Coronary artery (tissue), 2 donors: ENCODE measurements around the gene TRIM44.
"Not testable (repeated sequence)": the region's sequence is repeated elsewhere in the genome, so short reads cannot be mapped to it uniquely, and the experiment has no call there.

Experiments
- DNase-seq: peaks from one replicate; pipeline ENCODE4 v3.0.0-alpha.2; 2017; ENCODE audit warnings: low spot score
- H3K27ac ChIP-seq, 2 donors: fragments of 200-600 bp; sonication (generic); one replicate each; pipeline ENCODE4 v1.5.1; 2016 to 2019
- H3K4me3 ChIP-seq: fragments of 200-600 bp; sonication (generic); 2 replicates; pipeline ENCODE4 v1.5.1; 2016; ENCODE audit warnings: mild to moderate bottlenecking, moderate library complexity
- TF ChIP-seq, protein P1 (sequence below): fragments of 200-600 bp; sonication (generic); IDR thresholded peaks from one replicate; pipeline ENCODE4 v1.5.1; 2019; ENCODE audit warnings: antibody characterized with exemption

Gene TRIM44

DNA sequence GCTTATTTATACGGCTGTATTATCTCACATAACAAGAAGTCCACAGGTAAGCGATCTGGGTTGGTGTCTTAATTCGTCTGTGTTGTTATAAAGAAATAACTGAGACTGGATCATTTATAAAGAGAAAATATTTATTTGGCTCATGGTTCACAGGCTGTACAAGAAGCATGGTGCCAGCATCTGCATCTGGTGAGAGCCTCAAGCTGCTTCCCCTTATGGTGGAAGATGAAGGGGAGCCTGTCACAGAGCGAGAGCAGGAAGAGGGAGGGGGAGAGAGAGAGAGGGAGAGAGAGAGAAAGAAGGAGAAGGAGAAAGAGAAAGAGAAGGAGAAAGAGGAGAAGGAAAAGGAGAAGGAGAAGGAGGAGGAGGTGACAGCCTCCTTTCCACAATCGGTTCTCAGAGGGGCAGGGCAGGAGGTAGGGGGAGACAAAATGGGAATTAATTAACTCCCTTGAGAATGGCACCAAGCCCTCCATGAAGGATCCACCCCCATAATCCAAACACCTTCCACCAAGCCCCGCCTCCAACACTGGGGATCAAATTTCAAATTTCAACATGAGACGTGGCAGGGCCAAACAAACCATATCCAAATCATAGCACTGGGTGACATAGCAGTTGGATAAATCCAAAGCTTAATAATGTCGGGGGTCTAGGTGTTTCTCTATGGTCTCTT is 15.0 kb upstream of the TRIM44 start:
- Histone ChIP-seq H3K27ac (no peak overlapping the region), H3K4me3 (no peak overlapping the region)
- DNase-seq = no peak
- TF ChIP-seq, protein P1, sequence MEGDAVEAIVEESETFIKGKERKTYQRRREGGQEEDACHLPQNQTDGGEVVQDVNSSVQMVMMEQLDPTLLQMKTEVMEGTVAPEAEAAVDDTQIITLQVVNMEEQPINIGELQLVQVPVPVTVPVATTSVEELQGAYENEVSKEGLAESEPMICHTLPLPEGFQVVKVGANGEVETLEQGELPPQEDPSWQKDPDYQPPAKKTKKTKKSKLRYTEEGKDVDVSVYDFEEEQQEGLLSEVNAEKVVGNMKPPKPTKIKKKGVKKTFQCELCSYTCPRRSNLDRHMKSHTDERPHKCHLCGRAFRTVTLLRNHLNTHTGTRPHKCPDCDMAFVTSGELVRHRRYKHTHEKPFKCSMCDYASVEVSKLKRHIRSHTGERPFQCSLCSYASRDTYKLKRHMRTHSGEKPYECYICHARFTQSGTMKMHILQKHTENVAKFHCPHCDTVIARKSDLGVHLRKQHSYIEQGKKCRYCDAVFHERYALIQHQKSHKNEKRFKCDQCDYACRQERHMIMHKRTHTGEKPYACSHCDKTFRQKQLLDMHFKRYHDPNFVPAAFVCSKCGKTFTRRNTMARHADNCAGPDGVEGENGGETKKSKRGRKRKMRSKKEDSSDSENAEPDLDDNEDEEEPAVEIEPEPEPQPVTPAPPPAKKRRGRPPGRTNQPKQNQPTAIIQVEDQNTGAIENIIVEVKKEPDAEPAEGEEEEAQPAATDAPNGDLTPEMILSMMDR = no peak

DNA sequence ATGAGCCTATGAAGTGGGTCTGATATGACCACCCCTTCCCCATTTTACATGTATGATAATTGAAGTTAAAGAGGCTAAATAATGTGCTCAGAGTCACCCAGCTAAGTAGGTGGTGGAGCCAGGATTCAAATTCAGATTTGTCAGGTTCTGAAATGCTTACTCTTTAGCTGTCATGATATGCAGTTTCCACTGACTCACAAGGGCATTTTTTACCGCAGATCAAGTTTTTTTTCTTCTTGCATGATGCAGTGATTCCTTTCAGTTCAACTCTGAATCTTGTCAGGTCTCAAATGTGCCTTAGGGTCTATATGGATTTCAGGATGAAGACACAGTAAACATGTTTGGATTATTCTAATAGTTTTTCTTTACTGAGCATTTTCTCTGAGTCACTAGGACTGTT is 12.6 kb upstream of the TRIM44 start:
- DNase-seq = no peak
- H3K4me3 ChIP-seq = no peak overlapping the region
- TF ChIP-seq, protein P1 = no peak
- H3K27ac ChIP-seq = no peak overlapping the region

DNA sequence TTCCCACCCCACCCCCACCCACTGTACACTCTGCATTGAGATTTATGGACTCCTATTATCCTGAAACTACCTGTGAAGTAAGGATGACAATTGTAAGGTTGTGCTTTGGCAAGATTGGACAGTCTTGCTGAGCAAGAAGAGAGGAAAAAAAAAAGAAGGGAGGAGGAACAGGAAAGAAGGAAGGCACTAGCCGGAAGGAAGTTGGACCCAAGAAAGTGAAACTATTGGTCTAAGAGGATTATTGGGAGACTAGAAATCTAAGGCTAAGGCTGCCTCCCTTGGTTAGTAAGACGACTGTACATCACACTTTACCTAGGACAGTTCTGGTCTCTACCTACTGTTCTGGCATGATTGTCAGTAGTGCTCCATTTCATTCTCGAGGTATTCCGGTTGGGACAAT is 12.1 kb upstream of the TRIM44 start:
- no peak for DNase-seq
- no peak overlapping the region for H3K27ac ChIP-seq
- H3K4me3 ChIP-seq = no peak overlapping the region
- TF ChIP-seq, protein P1 = no peak

DNA sequence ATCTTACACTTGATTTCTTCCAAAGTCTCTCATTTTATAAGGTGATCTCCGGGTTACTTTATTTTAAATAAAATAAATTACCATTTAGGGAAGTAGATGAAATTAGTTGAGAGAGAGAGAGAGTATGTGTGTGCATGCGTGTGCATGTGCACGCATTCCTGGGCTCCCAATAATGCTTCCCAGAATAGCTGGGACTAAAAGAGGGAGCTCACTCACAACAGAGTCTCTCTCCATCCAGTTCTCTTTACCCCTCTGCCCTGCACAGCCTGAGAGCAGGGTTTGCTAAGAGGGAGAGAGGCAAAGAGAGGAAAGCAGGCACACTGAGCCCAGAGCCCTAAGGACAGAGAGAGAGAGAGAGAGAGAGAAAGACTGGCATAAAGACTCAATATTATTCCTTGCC is 11.3 kb upstream of the TRIM44 start:
- TF ChIP-seq, protein P1 = no peak
- DNase-seq = no peak
- H3K27ac ChIP-seq = no peak overlapping the region
- no peak overlapping the region for H3K4me3 ChIP-seq

DNA sequence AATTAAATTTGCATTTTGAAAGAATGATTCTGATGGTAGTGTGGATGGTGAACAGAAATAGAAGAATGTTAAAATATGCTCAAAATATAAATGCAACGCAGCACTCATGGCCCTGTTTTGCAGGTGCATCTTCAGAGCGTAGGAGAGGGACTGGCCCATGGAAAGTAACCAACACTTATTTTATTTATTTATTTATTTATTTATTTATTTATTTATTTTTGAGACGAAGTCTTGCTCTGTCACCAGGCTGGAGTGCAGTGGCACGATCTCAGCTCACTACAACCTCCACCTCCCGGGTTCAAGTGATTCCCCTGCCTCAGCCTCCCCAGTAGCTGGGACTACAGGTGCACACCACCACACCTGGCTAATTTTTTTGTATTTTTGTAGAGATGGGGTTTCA is 9.8 kb upstream of the TRIM44 start:
- not testable (repeated sequence) for DNase-seq, H3K27ac ChIP-seq, H3K4me3 ChIP-seq

DNA sequence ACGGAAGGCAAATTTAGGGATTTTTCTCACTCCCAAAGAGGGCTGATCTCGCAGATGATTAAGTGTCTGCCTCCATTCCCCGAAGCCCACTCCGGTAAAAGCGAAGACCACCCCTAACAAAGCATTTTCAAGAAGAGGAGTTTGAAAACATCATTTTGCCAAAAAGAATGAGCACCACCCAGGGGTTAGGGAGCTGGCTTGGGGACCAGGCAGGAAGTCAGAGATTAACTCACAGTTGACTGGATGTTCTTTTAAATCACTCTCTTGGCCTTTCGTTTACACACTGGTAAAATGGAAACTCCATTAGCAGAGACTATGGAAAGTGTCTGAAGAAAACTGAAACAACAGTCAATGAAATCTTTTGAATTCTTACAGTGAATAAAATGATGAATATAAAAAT is 7.9 kb upstream of the TRIM44 start:
- no peak for DNase-seq
- Histone ChIP-seq H3K4me3 (no peak overlapping the region), H3K27ac (no peak overlapping the region)
- TF ChIP-seq, protein P1 = no peak

DNA sequence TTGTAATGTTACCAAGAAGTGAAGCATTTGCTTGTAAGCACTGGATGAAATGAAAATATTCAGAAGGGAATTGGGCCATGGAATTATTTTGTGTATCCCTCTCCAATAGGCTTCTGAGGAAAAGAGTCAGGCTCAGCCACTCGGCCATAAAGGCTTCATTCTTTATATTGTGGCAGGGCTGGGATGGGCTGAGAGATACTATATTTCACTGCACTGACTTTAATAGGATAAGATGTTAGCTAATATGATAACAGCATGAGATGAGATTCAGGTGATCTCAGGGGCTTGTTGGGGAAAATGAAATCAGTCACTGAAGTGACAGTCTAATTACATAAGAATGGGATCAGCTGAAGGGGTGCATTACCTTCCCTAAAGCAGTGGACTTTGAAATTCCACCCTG is 7.3 kb upstream of the TRIM44 start:
- no peak for DNase-seq
- no peak overlapping the region for H3K4me3 ChIP-seq
- TF ChIP-seq, protein P1 = no peak

More for the DNA sequence above, 7.3 kb upstream of the TRIM44 start:
- H3K27ac ChIP-seq = no peak overlapping the region
